Measurements from ENCODE around the gene NKD2.

DNA sequence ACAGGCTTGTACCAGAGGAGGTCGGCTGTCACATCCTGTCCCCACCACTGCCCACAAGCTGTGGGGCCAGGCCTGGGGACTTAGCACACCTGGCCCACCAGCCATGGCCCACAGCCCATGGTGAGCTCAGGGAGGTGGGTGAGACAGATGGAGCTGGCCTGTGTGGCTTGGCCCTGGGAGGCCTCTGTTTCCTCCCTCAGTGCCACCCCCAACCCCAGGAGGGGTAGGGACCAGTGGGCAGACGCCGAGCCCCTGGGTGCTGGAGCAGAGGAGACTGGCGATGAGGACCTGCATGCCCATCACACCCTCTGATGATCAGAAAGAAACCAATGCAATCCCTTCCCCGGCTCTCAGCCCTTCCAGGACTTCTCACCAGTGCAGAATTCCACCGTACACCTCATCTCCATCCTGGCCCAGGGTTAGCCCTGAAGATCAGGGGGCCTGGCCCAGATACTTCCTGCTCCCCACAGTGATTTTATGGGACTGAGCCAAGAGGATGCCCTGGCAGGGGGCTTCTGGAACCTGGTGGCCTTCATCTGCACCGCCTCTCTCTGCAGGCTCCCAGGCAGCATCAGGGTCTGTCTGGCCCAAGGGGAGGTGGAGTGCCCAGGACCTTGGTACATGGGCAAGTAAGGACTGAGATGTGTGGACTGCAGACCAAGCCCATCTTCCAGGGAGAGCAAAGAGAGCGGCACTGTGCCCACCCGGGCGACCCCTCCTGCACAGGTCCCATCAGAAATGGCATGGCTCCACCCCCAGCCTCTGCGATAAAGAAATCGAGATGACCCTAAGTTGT lies 16.9 kb upstream of the NKD2 start:
- no peak for TF ChIP-seq SIN3A (IDR thresholded peaks at IDR 0.05; ENCODE audit: low read depth)
- TF ChIP-seq, protein P1, sequence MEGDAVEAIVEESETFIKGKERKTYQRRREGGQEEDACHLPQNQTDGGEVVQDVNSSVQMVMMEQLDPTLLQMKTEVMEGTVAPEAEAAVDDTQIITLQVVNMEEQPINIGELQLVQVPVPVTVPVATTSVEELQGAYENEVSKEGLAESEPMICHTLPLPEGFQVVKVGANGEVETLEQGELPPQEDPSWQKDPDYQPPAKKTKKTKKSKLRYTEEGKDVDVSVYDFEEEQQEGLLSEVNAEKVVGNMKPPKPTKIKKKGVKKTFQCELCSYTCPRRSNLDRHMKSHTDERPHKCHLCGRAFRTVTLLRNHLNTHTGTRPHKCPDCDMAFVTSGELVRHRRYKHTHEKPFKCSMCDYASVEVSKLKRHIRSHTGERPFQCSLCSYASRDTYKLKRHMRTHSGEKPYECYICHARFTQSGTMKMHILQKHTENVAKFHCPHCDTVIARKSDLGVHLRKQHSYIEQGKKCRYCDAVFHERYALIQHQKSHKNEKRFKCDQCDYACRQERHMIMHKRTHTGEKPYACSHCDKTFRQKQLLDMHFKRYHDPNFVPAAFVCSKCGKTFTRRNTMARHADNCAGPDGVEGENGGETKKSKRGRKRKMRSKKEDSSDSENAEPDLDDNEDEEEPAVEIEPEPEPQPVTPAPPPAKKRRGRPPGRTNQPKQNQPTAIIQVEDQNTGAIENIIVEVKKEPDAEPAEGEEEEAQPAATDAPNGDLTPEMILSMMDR (IDR thresholded peaks at IDR 0.05 in 2 of 3, conservative IDR thresholded peaks at IDR 0.05 in 1 of 3; ENCODE audit: borderline replicate concordance in 1 of 3, insufficient read depth in 1 of 3, low read depth in 2 of 3, low read length in 2 of 3) = no peak
- no peak for TF ChIP-seq EZH2 (IDR thresholded peaks at IDR 0.05)
- TF ChIP-seq SRF (IDR thresholded peaks at IDR 0.05; ENCODE audit: low read depth) = no peak
- no peak for TF ChIP-seq REST (IDR thresholded peaks at IDR 0.05; ENCODE audit: low read depth)
- TF ChIP-seq POLR2A (IDR thresholded peaks at IDR 0.05; ENCODE audit: borderline replicate concordance, extremely low read depth, insufficient read depth, insufficient read length) = no peak
- TF ChIP-seq, protein P2, sequence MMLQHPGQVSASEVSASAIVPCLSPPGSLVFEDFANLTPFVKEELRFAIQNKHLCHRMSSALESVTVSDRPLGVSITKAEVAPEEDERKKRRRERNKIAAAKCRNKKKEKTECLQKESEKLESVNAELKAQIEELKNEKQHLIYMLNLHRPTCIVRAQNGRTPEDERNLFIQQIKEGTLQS (IDR thresholded peaks at IDR 0.05) = no peak
- no peak for TF ChIP-seq ELF1 (IDR thresholded peaks at IDR 0.05; ENCODE audit: borderline replicate concordance, low read depth)
- no peak for TF ChIP-seq POLR2AphosphoS5 (IDR thresholded peaks at IDR 0.05; ENCODE audit: low read depth, low read length)
- TF ChIP-seq EZH2phosphoT487 (IDR thresholded peaks at IDR 0.05; ENCODE audit: borderline replicate concordance) = no peak
- no peak for TF ChIP-seq RAD21 (IDR thresholded peaks at IDR 0.05; ENCODE audit: low read depth)

All from HCT116 (cell line).